H1 (cell line): ENCODE measurements around the gene TLCD5. TPM values are rescaled to one million over a fixed set of nuclear protein-coding genes. Genes with fewer than 3 reads are reported as not detected.

Experiments used
- CTCF ChIA-PET: fragments of 300-600 bp; sonication (Branson Sonifier 250); formaldehyde crosslinking; loops from one replicate; lab custom pipeline; 2021; ENCODE audit not compliant: partially characterized antibody; lab: Charles Lee
- POLR2A ChIA-PET: fragments of 300-600 bp; sonication (Branson Sonifier 250); formaldehyde crosslinking; loops from one replicate; lab custom pipeline; 2021; ENCODE audit warnings: inconsistent platforms; ENCODE audit not compliant: partially characterized antibody; lab: Charles Lee
- DNase-seq, 2 experiments: peaks; one replicate each; pipeline versions ENCODE4 v3.0.0 to v3.0.0-alpha.2; 2010 to 2022; ENCODE audit warnings: low spot score in 2 of 2, low read depth in 1 of 2, mixed read lengths in 1 of 2
- FAIRE-seq: peaks from 2 replicates; lab custom pipeline; 2011; peaks lifted over from hg19 to GRCh38; lab: Jason Lieb, UNC
- H2AFZ ChIP-seq: 2 replicates; pipeline ENCODE4 v1.8.1; 2012; ENCODE audit warnings: low read length, inconsistent platforms
- H2AK5ac ChIP-seq: 2 replicates; pipeline ENCODE4 v1.6.1; 2013; ENCODE audit warnings: low read depth, low read length
- H2BK120ac ChIP-seq: replicated peaks from 2 replicates; pipeline ENCODE3; 2013; ENCODE audit warnings: low read depth, low read length, inconsistent platforms
- H2BK12ac ChIP-seq: 2 replicates; pipeline ENCODE4 v1.6.1; 2013; ENCODE audit warnings: low read depth, low read length
- H2BK15ac ChIP-seq: 2 replicates; pipeline ENCODE4 v1.6.1; 2013; ENCODE audit warnings: low read length
- H2BK20ac ChIP-seq: 2 replicates; pipeline ENCODE4 v1.6.1; 2013; ENCODE audit warnings: low read length
- H2BK5ac ChIP-seq: 2 replicates; pipeline ENCODE4 v1.6.1; 2013; ENCODE audit warnings: low read depth, low read length
- H3K14ac ChIP-seq: 2 replicates; pipeline ENCODE4 v1.6.1; 2013; ENCODE audit warnings: inconsistent platforms; ENCODE audit not compliant: insufficient read length
- H3K18ac ChIP-seq: 2 replicates; pipeline ENCODE4 v1.6.1; 2013; ENCODE audit warnings: low read length; ENCODE audit errors: extremely low read depth
- H3K23ac ChIP-seq: 2 replicates; pipeline ENCODE4 v1.6.1; 2013; ENCODE audit warnings: inconsistent platforms; ENCODE audit not compliant: insufficient read length
- H3K23me2 ChIP-seq: 2 replicates; pipeline ENCODE4 v1.6.1; 2013; ENCODE audit warnings: low read depth, low read length
- H3K27ac ChIP-seq: 2 replicates; pipeline ENCODE4 v1.6.1; 2011; ENCODE audit warnings: low read depth, low read length, inconsistent platforms
- H3K27me3 ChIP-seq, 4 experiments: replicated peaks in 1 of 4; 1 replicate in 1 of 4; 2 replicates in 3 of 4; pipeline versions ENCODE4 v1.6.1 to v1.8.1; 2011 to 2013; ENCODE audit warnings: low read length in 3 of 4, mild to moderate bottlenecking in 3 of 4, inconsistent platforms in 2 of 4, mixed read lengths in 2 of 4, moderate library complexity in 1 of 4; ENCODE audit not compliant: control insufficient read depth in 3 of 4, insufficient read depth in 3 of 4; ENCODE audit errors: extremely low read depth in 1 of 4
- H3K36me3 ChIP-seq, 4 experiments: 2 replicates each; pipeline versions ENCODE4 v1.6.1 to v1.8.1; 2011 to 2013; ENCODE audit warnings: mild to moderate bottlenecking in 4 of 4, low read length in 3 of 4, moderate library complexity in 2 of 4, control low read depth in 1 of 4, inconsistent platforms in 1 of 4; ENCODE audit not compliant: insufficient read depth in 4 of 4, control insufficient read depth in 2 of 4
- H3K4ac ChIP-seq: replicated peaks from 2 replicates; pipeline ENCODE3; 2013; ENCODE audit warnings: low read length, low read depth, mixed read lengths, inconsistent platforms; ENCODE audit not compliant: insufficient read length
- H3K4me1 ChIP-seq, 4 experiments: replicated peaks in 1 of 4; 1 replicate in 1 of 4; 2 replicates in 3 of 4; pipeline versions ENCODE4 v1.6.1 to v1.8.1; 2011 to 2013; ENCODE audit warnings: low read length in 3 of 4, inconsistent platforms in 2 of 4, mixed read lengths in 1 of 4; ENCODE audit not compliant: insufficient read depth in 4 of 4, control insufficient read depth in 3 of 4
- H3K4me2 ChIP-seq, 2 experiments: 2 replicates each; pipeline versions ENCODE4 v1.6.1 to v1.8.1; 2011 to 2013; ENCODE audit warnings: low read depth in 2 of 2, low read length in 2 of 2, control low read depth in 1 of 2, inconsistent platforms in 1 of 2, mild to moderate bottlenecking in 1 of 2; ENCODE audit not compliant: insufficient read depth in 1 of 2
- H3K4me3 ChIP-seq, 4 experiments: fragments of 200-600, 300-600 bp in 1 of 4; sonication (generic), shearing (Covaris generic), sonication (Bioruptor Twin) in 1 of 4; 2 replicates each; pipeline versions ENCODE4 v1.5.1 to v1.8.1; 2011 to 2016; ENCODE audit warnings: low read length in 4 of 4, low read depth in 3 of 4, control low read depth in 2 of 4, inconsistent platforms in 2 of 4, mild to moderate bottlenecking in 2 of 4, mixed read lengths in 1 of 4, moderate library complexity in 1 of 4; ENCODE audit not compliant: insufficient read depth in 2 of 4; ENCODE audit errors: extremely low read depth in 1 of 4
- H3K56ac ChIP-seq: replicated peaks from 2 replicates; pipeline ENCODE3; 2013; ENCODE audit warnings: low read depth, mild to moderate bottlenecking, mixed read lengths, low read length, inconsistent platforms; ENCODE audit not compliant: insufficient read length
- H3K79me1 ChIP-seq: 2 replicates; pipeline ENCODE4 v1.6.1; 2013; ENCODE audit warnings: low read depth, low read length, control low read depth
- H3K79me2 ChIP-seq, 2 experiments: 2 replicates each; pipeline versions ENCODE4 v1.6.1 to v1.8.1; 2012 to 2013; ENCODE audit warnings: low read length in 2 of 2, mild to moderate bottlenecking in 2 of 2, inconsistent platforms in 1 of 2; ENCODE audit not compliant: insufficient read depth in 2 of 2, control insufficient read depth in 1 of 2
- H3K9ac ChIP-seq, 4 experiments: replicated peaks in 1 of 4; 1 replicate in 1 of 4; 2 replicates in 3 of 4; pipeline versions ENCODE4 v1.6.1 to v1.8.1; 2011 to 2013; ENCODE audit warnings: low read depth in 3 of 4, low read length in 3 of 4, control low read depth in 2 of 4, mild to moderate bottlenecking in 2 of 4, moderate library complexity in 2 of 4, inconsistent platforms in 1 of 4; ENCODE audit errors: extremely low read depth in 1 of 4
- H3K9me3 ChIP-seq, 2 experiments: 2 replicates each; pipeline versions ENCODE4 v1.6.1 to v1.8.1; 2012 to 2013; ENCODE audit warnings: mild to moderate bottlenecking in 2 of 2, moderate library complexity in 2 of 2, control low read depth in 1 of 2, inconsistent platforms in 1 of 2, low read depth in 1 of 2, low read length in 1 of 2, mixed read lengths in 1 of 2; ENCODE audit not compliant: insufficient read depth in 2 of 2
- H4K20me1 ChIP-seq, 2 experiments: replicated peaks in 1 of 2; 2 replicates each; pipeline versions ENCODE3 to v1.8.1; 2011 to 2013; ENCODE audit warnings: inconsistent platforms in 2 of 2, low read length in 2 of 2, mild to moderate bottlenecking in 1 of 2; ENCODE audit not compliant: insufficient read depth in 2 of 2, control insufficient read depth in 1 of 2
- H4K5ac ChIP-seq: 2 replicates; pipeline ENCODE4 v1.6.1; 2013; ENCODE audit warnings: low read length, low read depth, mixed read lengths, inconsistent platforms; ENCODE audit not compliant: insufficient read length
- H4K8ac ChIP-seq: 2 replicates; pipeline ENCODE4 v1.8.0; 2013; ENCODE audit warnings: mild to moderate bottlenecking, moderate library complexity, low read length, inconsistent platforms; ENCODE audit not compliant: insufficient read depth; ENCODE audit errors: extremely low read depth
- H4K91ac ChIP-seq: replicated peaks from 2 replicates; pipeline ENCODE3; 2013; ENCODE audit warnings: low read length, mixed read lengths, inconsistent platforms; ENCODE audit not compliant: insufficient read length
- ATF3 ChIP-seq: IDR thresholded peaks from 2 replicates; pipeline ENCODE4 v1.6.1; 2011; ENCODE audit warnings: low read depth, mild to moderate bottlenecking, low read length; ENCODE audit not compliant: insufficient read depth
- BACH1 ChIP-seq: IDR thresholded peaks from 2 replicates; pipeline ENCODE4 v1.6.1; 2012; ENCODE audit warnings: low read length, improper control_type of control experiment
- CBX5 ChIP-seq: fragments of 300-800, 300-1000 bp; sonication (generic); IDR thresholded peaks from 2 replicates; pipeline ENCODE4 v1.7.1; 2016; ENCODE audit warnings: antibody characterized with exemption, low read length, low read depth
- EGR1 ChIP-seq: IDR thresholded peaks from 2 replicates; pipeline ENCODE4 v1.6.1; 2011; ENCODE audit warnings: low read depth, low read length, borderline replicate concordance
- HDAC2 ChIP-seq, 2 experiments: fragments of 300-600 bp in 1 of 2; sonication (generic) in 1 of 2; IDR thresholded peaks; 2 replicates each; pipeline ENCODE4 v1.6.1; 2011 to 2012; ENCODE audit warnings: low read depth in 2 of 2, low read length in 2 of 2, mild to moderate bottlenecking in 2 of 2, moderate library complexity in 2 of 2, borderline replicate concordance in 1 of 2, inconsistent platforms in 1 of 2
- SAP30 ChIP-seq: fragments of 300-600 bp; sonication (generic); IDR thresholded peaks from 2 replicates; pipeline ENCODE4 v1.7.1; 2012; ENCODE audit warnings: low read length, moderate library complexity, mild to moderate bottlenecking, inconsistent platforms; ENCODE audit not compliant: insufficient read depth, insufficient replicate concordance
- SIX5 ChIP-seq: IDR thresholded peaks from 2 replicates; pipeline ENCODE4 v1.6.1; 2011; ENCODE audit warnings: mild to moderate bottlenecking, low read depth, low read length
- SP1 ChIP-seq: IDR thresholded peaks from 2 replicates; pipeline ENCODE4 v1.6.1; 2011; ENCODE audit warnings: low read depth, low read length
- TAF1 ChIP-seq: IDR thresholded peaks from 2 replicates; pipeline ENCODE4 v1.6.1; 2011; ENCODE audit warnings: mild to moderate bottlenecking, low read depth, low read length
- TAF7 ChIP-seq: optimal IDR thresholded peaks from 2 replicates; pipeline ENCODE3; 2011; ENCODE audit warnings: low read depth, mild to moderate bottlenecking, inconsistent platforms, low read length, moderate library complexity, borderline replicate concordance
- USF2 ChIP-seq: IDR thresholded peaks from 2 replicates; pipeline ENCODE4 v1.6.1; 2011; ENCODE audit warnings: low read length, improper control_type of control experiment
- YY1 ChIP-seq: IDR thresholded peaks from 2 replicates; pipeline ENCODE4 v1.6.1; 2011; ENCODE audit warnings: low read depth, mild to moderate bottlenecking, low read length
- WGBS, 2 experiments: shearing (Covaris generic) in 1 of 2; methylation state at CpG; one replicate each; pipeline versions ENCODE4 v1.1.6 to v1.1.7; 2013 to 2015; ENCODE audit warnings: low lambda C conversion rate in 2 of 2, mixed read lengths in 2 of 2, inconsistent platforms in 1 of 2, low coverage in 1 of 2, missing lambda C conversion rate in 1 of 2; ENCODE audit not compliant: insufficient replicate concordance in 2 of 2, insufficient coverage in 1 of 2, insufficient read length in 1 of 2; ENCODE audit errors: extremely low coverage in 1 of 2, missing lambda C conversion rate in 1 of 2; 5-methylcytosine and 5-hydroxymethylcytosine counted together
- polyA plus RNA-seq, 7 experiments: library from polyadenylated mRNA; depleted of rRNA in 3 of 7; stranded (reverse) in 5 of 7; unstranded in 2 of 7; fragments of >200 nt in 5 of 7; fragments of 200-250 nt in 2 of 7; gene quantifications; 1 replicate in 5 of 7; 2 replicates in 1 of 7; 4 replicates in 1 of 7; pipeline versions ENCODE4 v1.2.1 to v1.2.3, GENCODE V29; 2011 to 2013; ENCODE audit warnings: missing spikeins in 2 of 7, mixed read lengths in 2 of 7
- total RNA-seq: library from RNA; stranded (reverse); fragmentation: NEBNext Ultra II Directional; extraction: Animal tissue kit (Norgen Biotek cat#: 25700); gene quantifications from 2 replicates; pipeline ENCODE4 v1.2.1, GENCODE V29; 2021

TLCD5 gene
- total and polyA plus RNA-seq, 2 of the 8 experiments (the other 6 are each of a cell fraction or from before 2014, with no cell fraction given): 9.5 to 10.1 TPM

- Histone ChIP-seq H3K18ac (no peak overlapping the region), H2BK12ac (no peak overlapping the region), H2BK120ac (no peak overlapping the region), H3K23ac (no peak overlapping the region), H2AFZ (no peak overlapping the region), H4K5ac (no peak overlapping the region), H3K9me3 (no peaks in the 10 kb centered on the region), H3K79me1 (peaks cover 4% of the 10 kb centered on the region; the same call in 1 of the 2 replicates), H3K14ac (no peak overlapping the region), H3K4ac (no peak overlapping the region), H3K4me3 (no peak overlapping the region), H3K4me2 (no peak overlapping the region), H4K20me1 (peaks cover 0 to 4% of the 10 kb centered on the region in 2 experiments), H3K27me3 (no peaks in the 10 kb centered on the region), H3K79me2 (peaks cover 2 to 73% of the 10 kb centered on the region in 2 experiments; a peak in 3 of 4 replicates), H3K56ac (no peak overlapping the region), H2BK15ac (no peak overlapping the region), H4K91ac (no peak overlapping the region), H3K9ac (no peak overlapping the region), H2AK5ac (no peak overlapping the region), H2BK5ac (no peak overlapping the region), H2BK20ac (no peak overlapping the region), H4K8ac (no peak overlapping the region), H3K36me3 (no peaks in the 10 kb centered on the region; a peak in 1 of 8 replicates), H3K4me1 (peaks cover 0 to 3% (median 0%) of the 10 kb centered on the region in 4 experiments; a peak in 1 of 7 replicates), H3K23me2 (no peaks in the 10 kb centered on the region; the same call in 1 of the 2 replicates), H3K27ac (no peak overlapping the region)
- 83% methylated on average over 1 of the region's 1 CpG; no CpG with 5 or more reads in 1 of the 2 experiments for WGBS, 2 experiments
- no peak for FAIRE-seq
- CTCF ChIA-PET: interaction anchor here (2.1 kb wide), 1 partner anchor 19 kb away, joined by 7 read pairs; no protein-coding TSS in a partner anchor
- DNase-seq: no peak
- POLR2A ChIA-PET: no interaction called here
- no peak for TF ChIP-seq TAF1
- no peak for TF ChIP-seq USF2
- no peak for TF ChIP-seq HDAC2 (IDR thresholded peaks at IDR 0.05; ENCODE audit: borderline replicate concordance in 1 of 2, low read depth in 2 of 2, low read length in 2 of 2)
- TF ChIP-seq SAP30: no peak
- no peak for TF ChIP-seq TAF7
- TF ChIP-seq SIX5: no peak
- no peak for TF ChIP-seq YY1
- no peak for TF ChIP-seq CBX5
- no peak for TF ChIP-seq ATF3
- no peak for TF ChIP-seq EGR1
- no peak for TF ChIP-seq BACH1
- no peak for TF ChIP-seq SP1
Measured at GRCh38 chr11:120354068-120354467, 29.0 kb downstream of the TLCD5 start.
